ENCODE measurements around the gene POTEC.
"Not testable (repeated sequence)": the region's sequence is repeated elsewhere in the genome, so short reads cannot be mapped to it uniquely, and the experiment has no call there.

POTEC gene

DNA sequence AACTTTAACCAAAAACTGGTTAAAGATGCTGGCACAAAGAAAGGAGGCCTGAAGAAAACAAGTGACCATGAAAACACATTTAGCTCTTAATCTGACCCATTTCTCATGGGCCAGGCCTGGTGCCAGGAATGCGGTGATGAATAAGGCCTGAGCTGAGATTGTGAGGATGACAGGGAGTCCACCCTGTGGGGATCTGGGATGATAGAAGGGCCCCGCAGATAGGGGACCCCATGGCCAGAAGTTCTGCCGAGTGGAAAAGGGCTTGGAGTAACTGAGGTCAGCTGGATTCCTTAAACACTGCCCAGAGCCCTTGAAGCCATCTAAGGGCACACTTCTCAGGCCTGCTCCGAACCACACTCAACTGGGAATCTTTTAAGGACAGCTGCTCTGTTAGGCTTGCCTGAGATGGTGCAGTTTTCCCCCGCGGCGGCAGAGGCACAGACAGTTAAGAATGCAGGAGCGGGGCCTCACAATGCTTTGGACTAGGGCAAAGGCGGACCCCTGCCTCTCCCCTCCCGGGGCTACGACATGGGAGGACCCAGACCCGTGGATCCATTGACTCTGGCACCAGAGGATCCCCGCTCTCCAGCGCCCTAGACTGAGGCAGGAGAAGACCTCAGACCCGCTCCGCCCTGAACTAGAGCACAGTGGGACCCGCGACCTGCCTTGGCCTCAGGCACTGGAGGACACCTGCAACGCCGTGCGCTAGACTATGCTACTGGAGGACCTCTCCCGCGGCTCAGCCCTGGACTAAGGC lies 70.0 kb downstream of the POTEC start:
- H3K4me1 Mint-ChIP-seq (ENCODE audit: low read depth); H3K27me3 Mint-ChIP-seq; H3K36me3 Mint-ChIP-seq (ENCODE audit: low read depth); H3K4me3 Mint-ChIP-seq; H3K27ac Mint-ChIP-seq; intact Hi-C loops (cut with micrococcal nuclease): not testable (repeated sequence)
- peaks cover 10% of the 10 kb centered on the region for H3K9me3 Mint-ChIP-seq

DNA sequence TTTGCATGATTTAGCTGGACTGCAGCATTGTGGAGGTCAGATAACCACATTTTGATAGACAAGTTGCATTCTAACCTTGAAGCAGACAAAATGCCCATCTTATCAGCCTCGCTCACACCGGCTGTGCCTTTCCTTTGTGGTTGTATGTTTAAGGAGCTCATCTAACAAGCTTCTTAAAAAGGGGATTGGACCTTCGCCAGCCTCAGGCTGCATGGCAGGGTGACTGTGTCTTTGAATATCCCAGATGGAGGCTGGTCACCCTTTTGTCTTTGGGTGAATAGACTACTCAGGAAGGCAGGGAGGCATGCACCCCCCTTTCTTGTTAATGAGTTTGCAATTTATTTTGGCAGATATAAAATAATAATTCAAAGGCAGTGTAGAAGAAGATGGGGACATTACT lies 72.1 kb downstream of the POTEC start:
- H3K4me3 Mint-ChIP-seq; H3K36me3 Mint-ChIP-seq (ENCODE audit: low read depth); H3K4me1 Mint-ChIP-seq (ENCODE audit: low read depth); H3K27ac Mint-ChIP-seq; H3K27me3 Mint-ChIP-seq; intact Hi-C loops (cut with micrococcal nuclease): not testable (repeated sequence)
- H3K9me3 Mint-ChIP-seq: peaks cover 10% of the 10 kb centered on the region

DNA sequence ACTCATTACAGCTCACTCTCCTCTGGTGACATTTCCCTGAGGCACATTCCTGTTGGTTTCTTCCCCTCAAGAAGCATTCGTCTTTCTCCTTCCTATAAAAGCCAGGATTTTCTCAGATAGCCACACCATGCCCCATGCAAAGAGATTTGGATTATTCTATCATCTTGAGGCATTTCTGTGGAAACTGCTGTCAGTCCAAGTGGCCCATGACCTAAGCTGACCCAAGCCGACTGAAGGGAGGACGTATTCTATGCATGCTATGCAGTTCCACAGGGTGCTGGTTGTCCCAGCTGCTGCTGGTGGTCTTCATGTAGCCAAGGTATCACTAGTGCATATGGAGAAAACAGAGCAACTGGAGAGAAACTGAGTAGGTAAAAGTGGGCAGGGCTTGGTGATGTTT lies 73.0 kb downstream of the POTEC start:
- H3K27ac Mint-ChIP-seq; H3K4me1 Mint-ChIP-seq (ENCODE audit: low read depth); H3K27me3 Mint-ChIP-seq; intact Hi-C loops (cut with micrococcal nuclease); H3K4me3 Mint-ChIP-seq; H3K36me3 Mint-ChIP-seq (ENCODE audit: low read depth): not testable (repeated sequence)
- H3K9me3 Mint-ChIP-seq: peaks cover 10% of the 10 kb centered on the region

DNA sequence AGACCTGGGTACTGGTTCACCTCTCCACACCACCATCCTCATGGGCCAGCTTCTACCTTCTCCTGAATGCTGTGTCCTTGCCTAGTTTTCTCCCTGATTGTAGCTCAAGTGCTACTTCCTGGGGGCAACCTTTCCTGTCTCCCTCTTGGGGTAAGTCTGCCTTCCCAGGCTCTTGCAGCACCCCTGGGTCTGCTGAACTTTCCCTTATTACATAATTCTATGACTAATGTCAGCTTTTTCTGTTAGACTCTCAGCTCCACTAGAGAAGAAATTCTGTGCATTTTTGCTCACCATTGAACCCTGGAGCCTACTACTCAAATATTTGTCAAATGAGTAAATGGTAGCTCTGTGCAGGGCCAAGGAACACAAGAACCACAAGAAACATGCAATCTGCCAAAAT lies 73.4 kb downstream of the POTEC start:
- H3K4me1 Mint-ChIP-seq (ENCODE audit: low read depth); H3K36me3 Mint-ChIP-seq (ENCODE audit: low read depth); H3K27me3 Mint-ChIP-seq; H3K4me3 Mint-ChIP-seq; intact Hi-C loops (cut with micrococcal nuclease); H3K27ac Mint-ChIP-seq: not testable (repeated sequence)
- H3K9me3 Mint-ChIP-seq: peaks cover 10% of the 10 kb centered on the region

DNA sequence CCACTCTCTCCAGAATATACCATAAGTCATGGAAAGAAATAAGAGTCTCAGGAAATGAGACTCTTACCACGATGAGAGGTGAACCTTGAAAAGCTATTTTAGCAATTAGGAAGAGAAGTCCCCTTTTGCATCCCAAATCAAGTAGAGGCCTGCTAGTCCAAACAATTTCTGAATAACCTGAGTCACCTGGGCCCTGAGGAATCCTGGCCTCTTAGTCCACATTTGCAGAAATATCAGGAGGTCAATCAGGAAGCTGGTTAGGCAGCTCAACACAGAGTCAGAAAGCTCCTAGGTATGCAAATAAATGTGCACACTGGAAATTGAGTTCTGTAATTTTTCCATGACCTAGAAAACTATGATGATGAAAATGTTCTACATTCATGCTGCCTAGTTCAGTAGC lies 77.4 kb downstream of the POTEC start:
- H3K36me3 Mint-ChIP-seq (ENCODE audit: low read depth); H3K4me1 Mint-ChIP-seq (ENCODE audit: low read depth); H3K27ac Mint-ChIP-seq; intact Hi-C loops (cut with micrococcal nuclease); H3K4me3 Mint-ChIP-seq; H3K27me3 Mint-ChIP-seq: not testable (repeated sequence)
- peaks cover 17% of the 10 kb centered on the region for H3K9me3 Mint-ChIP-seq

Measured in dendritic cell treated with granulocyte-macrophage colony-stimulating factor and Interleukin-4, amounts not matched to agents 40 ng/mL and 50 ng/mL, for 4 days (primary cell).